GM23338 (cell line): ENCODE results near the gene CAP1. TPM values are rescaled to one million over a fixed set of nuclear protein-coding genes. Genes with fewer than 3 reads are reported as not detected.
"Not testable (repeated sequence)": the region's sequence is repeated elsewhere in the genome, so short reads cannot be mapped to it uniquely, and the experiment has no call there.

Experiments
- ATAC-seq: fragments of 200-7000 bp; cut with Tn5 transposase; 3 replicates; pipeline ENCODE4 v1.9.1; 2020
- DNase-seq: peaks from one replicate; pipeline ENCODE4 v3.0.0-alpha.2; 2015; ENCODE audit warnings: low spot score
- H2AFZ ChIP-seq: fragments of 200-600 bp; sonication (generic); 2 replicates; pipeline ENCODE4 v1.8.0; 2016; ENCODE audit warnings: antibody characterized with exemption, mild to moderate bottlenecking, moderate library complexity
- H3F3A ChIP-seq: fragments of 200-600 bp; sonication (generic); replicated peaks from 2 replicates; pipeline ENCODE4 v1.8.0; 2017; ENCODE audit warnings: antibody characterized with exemption, mixed run types, low read depth
- H3K27ac ChIP-seq: fragments of 200-600 bp; sonication (generic); 2 replicates; pipeline ENCODE4 v1.6.1; 2016; ENCODE audit warnings: low read depth
- H3K27me3 ChIP-seq: fragments of 200-600 bp; sonication (generic); 2 replicates; pipeline ENCODE4 v1.8.0; 2016; ENCODE audit warnings: mild to moderate bottlenecking, mixed run types, moderate library complexity; ENCODE audit not compliant: insufficient read depth
- H3K36me3 ChIP-seq: fragments of 200-600 bp; sonication (generic); 2 replicates; pipeline ENCODE4 v1.8.0; 2016; ENCODE audit warnings: mild to moderate bottlenecking; ENCODE audit not compliant: insufficient read depth
- H3K4me1 ChIP-seq: fragments of 200-600 bp; sonication (generic); 2 replicates; pipeline ENCODE4 v1.8.0; 2016; ENCODE audit warnings: mild to moderate bottlenecking, moderate library complexity; ENCODE audit not compliant: insufficient read depth
- H3K4me2 ChIP-seq: fragments of 200-600 bp; sonication (generic); 2 replicates; pipeline ENCODE4 v1.7.1; 2017; ENCODE audit warnings: mixed run types
- H3K4me3 ChIP-seq: fragments of 200-600 bp; sonication (generic); 2 replicates; pipeline ENCODE4 v1.6.1; 2016; ENCODE audit warnings: mixed run types
- H3K79me2 ChIP-seq: fragments of 200-600 bp; sonication (generic); replicated peaks from 2 replicates; pipeline ENCODE4 v1.8.0; 2017; ENCODE audit warnings: mild to moderate bottlenecking; ENCODE audit not compliant: insufficient read depth
- H3K9me2 ChIP-seq: fragments of 200-600 bp; sonication (generic); 2 replicates; pipeline ENCODE4 v1.8.0; 2017; ENCODE audit not compliant: insufficient read depth
- H4K20me1 ChIP-seq: fragments of 200-600 bp; sonication (generic); replicated peaks from 2 replicates; pipeline ENCODE4 v1.8.0; 2017; ENCODE audit warnings: mild to moderate bottlenecking; ENCODE audit not compliant: insufficient read depth
- H3K27ac Mint-ChIP-seq: 2 replicates; pipeline ENCODE4 v1.8.0; 2020; ENCODE audit warnings: inconsistent platforms, mild to moderate bottlenecking, moderate library complexity, mixed read lengths
- H3K27me3 Mint-ChIP-seq: 3 replicates; pipeline ENCODE4 v1.8.0; 2022; ENCODE audit warnings: low read depth, mild to moderate bottlenecking, moderate library complexity, mixed read lengths, inconsistent platforms; ENCODE audit not compliant: insufficient read depth, poor library complexity
- H3K36me3 Mint-ChIP-seq: 3 replicates; pipeline ENCODE4 v1.8.0; 2021; ENCODE audit warnings: low read depth, mild to moderate bottlenecking, inconsistent platforms, moderate library complexity, mixed read lengths
- H3K4me1 Mint-ChIP-seq: 3 replicates; pipeline ENCODE4 v1.8.0; 2020; ENCODE audit warnings: mild to moderate bottlenecking, inconsistent platforms, mixed read lengths
- H3K4me3 Mint-ChIP-seq: 3 replicates; pipeline ENCODE4 v1.8.0; 2021; ENCODE audit warnings: moderate library complexity, mild to moderate bottlenecking, inconsistent platforms, mixed read lengths
- H3K9me3 Mint-ChIP-seq: 3 replicates; pipeline ENCODE4 v1.8.0; 2020; ENCODE audit warnings: moderate library complexity, mild to moderate bottlenecking, inconsistent platforms, mixed read lengths
- CREB1 ChIP-seq: fragments of 250-450 bp; sonication (Bioruptor Pico); IDR thresholded peaks from 2 replicates; pipeline ENCODE4 v1.5.0; 2020; ENCODE audit warnings: low read depth, mild to moderate bottlenecking, moderate library complexity
- EZH2 ChIP-seq: fragments of 200-600 bp; sonication (generic); IDR thresholded peaks from one replicate; pipeline ENCODE4 v1.8.0; 2017; ENCODE audit warnings: antibody characterized with exemption, mild to moderate bottlenecking, low read depth; ENCODE audit not compliant: unreplicated experiment
- REST ChIP-seq: IDR thresholded peaks from one replicate; pipeline ENCODE4 v1.6.1; 2018; ENCODE audit warnings: antibody characterized with exemption; ENCODE audit not compliant: unreplicated experiment
- ZNF462 ChIP-seq: fragments of 250-450 bp; sonication (Bioruptor Pico); IDR thresholded peaks from 2 replicates; pipeline ENCODE4 v1.5.0; 2020; ENCODE audit warnings: mild to moderate bottlenecking, moderate library complexity
- polyA plus RNA-seq: library from polyadenylated mRNA; unstranded; fragments of >200 nt; fragmentation: Nextera tagmentation; extraction: Ambion mirVana; gene quantifications from 2 replicates; pipeline ENCODE4 v1.2.1, GENCODE V29; 2016
- total RNA-seq: library from RNA; depleted of rRNA; stranded (reverse); fragments of >200 nt; shearing (Covaris generic); gene quantifications from 2 replicates; pipeline ENCODE4 v1.2.3, GENCODE V29; 2014

The CAP1 gene
- total and polyA plus RNA-seq, 2 experiments from 2014 or later: 133 to 254 TPM

GRCh38 chr1:40036574-40036973 is 4.0 kb upstream of the CAP1 start (continued):
- TF ChIP-seq ZNF462: no peak

- H3K9me2 ChIP-seq, DNase-seq, H3K4me2 ChIP-seq, H3F3A ChIP-seq, H3K27me3 Mint-ChIP-seq, H3K4me3 ChIP-seq, H3K9me3 Mint-ChIP-seq, H3K27ac Mint-ChIP-seq, H2AFZ ChIP-seq, H3K4me3 Mint-ChIP-seq, H3K27ac ChIP-seq, ATAC-seq, H3K27me3 ChIP-seq, H3K36me3 ChIP-seq, H3K36me3 Mint-ChIP-seq: not testable (repeated sequence)
- Histone ChIP-seq H3K4me1 (peaks cover 13% of the 10 kb centered on the region), H3K79me2 (peaks cover 16% of the 10 kb centered on the region), H4K20me1 (peaks cover 11% of the 10 kb centered on the region)
- H3K4me1 Mint-ChIP-seq: peaks cover 16% of the 10 kb centered on the region
Observed at GRCh38 chr1:40037254-40037653, 3.3 kb upstream of the CAP1 start.

- ATAC-seq (no peak), DNase-seq (no peak)
- Histone ChIP-seq H3K79me2 (peaks cover 30% of the 10 kb centered on the region), H2AFZ (no peak overlapping the region), H3K9me2 (no peaks in the 10 kb centered on the region), H3K4me3 (peak overlapping the region; percentile 96; the same call in 1 of the 2 replicates), H3K4me1 (peaks cover 13% of the 10 kb centered on the region), H4K20me1 (peaks cover 19% of the 10 kb centered on the region), H3K4me2 (peak overlapping the region; percentile 80), H3K36me3 (no peaks in the 10 kb centered on the region), H3F3A (peaks cover 3% of the 10 kb centered on the region; the same call in 1 of the 2 replicates), H3K27ac (peak overlapping the region; percentile 100), H3K27me3 (no peaks in the 10 kb centered on the region)
- H3K36me3 Mint-ChIP-seq: peaks cover 15% of the 10 kb centered on the region
- peaks cover 21% of the 10 kb centered on the region for H3K4me1 Mint-ChIP-seq
- peak overlapping the region; percentile 97 for H3K4me3 Mint-ChIP-seq
- peak overlapping the region; percentile 12; the same call in 1 of the 2 replicates for H3K27ac Mint-ChIP-seq
- H3K27me3 Mint-ChIP-seq: peaks cover 10% of the 10 kb centered on the region
- no peaks in the 10 kb centered on the region; the same call in 2 of the 3 replicates for H3K9me3 Mint-ChIP-seq
- TF ChIP-seq CREB1 (CRISPR knock-in tag) (no peak), REST (no peak), EZH2 (no peak)
Observed at GRCh38 chr1:40038697-40039096, 1.8 kb upstream of the CAP1 start.
